Prostate gland (tissue), 2 donors: ENCODE data around the gene STX16.

Experiments used
- CTCF ChIP-seq, 4 experiments: fragments of 200-600 bp in 2 of 4; fragments of 450-650 bp in 2 of 4; sonication (generic) in 2 of 4; IDR thresholded peaks; 1 replicate in 3 of 4; 2 replicates in 1 of 4; pipeline ENCODE4 v1.5.1; 2016 to 2019; ENCODE audit warnings: antibody characterized with exemption in 4 of 4, mild to moderate bottlenecking in 2 of 4, moderate library complexity in 2 of 4
- POLR2AphosphoS5 ChIP-seq: sonication (generic); formaldehyde crosslinking; IDR thresholded peaks from one replicate; pipeline ENCODE4 v1.6.1; 2017; ENCODE audit warnings: antibody characterized with exemption

- no peak for TF ChIP-seq POLR2AphosphoS5
- no peak for TF ChIP-seq CTCF (IDR thresholded peaks at IDR 0.05)
These were observed 19.0 kb downstream of the STX16 start for GRCh38 chr20:58670102-58670501.
